HFF-Myc (cell line): ENCODE measurements around the gene SERPINB10.

ENCODE experiments used
- DNase-seq: peaks from one replicate; pipeline ENCODE4 v3.0.0-alpha.2; 2011; ENCODE audit warnings: low read depth; ENCODE audit errors: extremely low read depth
- H3K4me3 ChIP-seq: replicated peaks from 2 replicates; pipeline ENCODE4 v1.5.1; 2011; ENCODE audit warnings: low read depth, mild to moderate bottlenecking, control low read depth, low read length
- TF ChIP-seq, protein P1 (sequence below): IDR thresholded peaks from 2 replicates; pipeline ENCODE4 v1.5.1; 2012; ENCODE audit warnings: mild to moderate bottlenecking, low read depth, low read length, control low read depth; ENCODE audit errors: missing control alignments

Gene SERPINB10

DNA sequence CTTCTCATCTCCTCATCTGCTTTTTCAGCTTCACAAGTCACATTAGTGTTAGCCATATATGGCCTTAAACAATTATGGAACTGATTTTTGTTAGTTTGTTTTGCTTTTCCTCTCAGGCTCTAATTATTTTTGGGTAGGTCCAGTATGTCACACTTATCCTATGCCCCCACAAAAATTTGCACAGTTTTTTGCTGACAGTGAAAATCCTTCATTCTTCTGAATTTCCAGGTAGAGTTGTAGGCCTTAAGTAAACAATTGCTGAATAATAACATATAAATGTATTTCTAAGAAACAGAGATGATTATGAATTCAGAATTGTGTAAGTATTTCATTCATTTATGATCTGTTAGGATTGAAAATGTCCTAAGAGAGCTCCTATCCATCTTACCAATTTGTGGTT lies 8.6 kb upstream of the SERPINB10 start:
- TF ChIP-seq, protein P1, sequence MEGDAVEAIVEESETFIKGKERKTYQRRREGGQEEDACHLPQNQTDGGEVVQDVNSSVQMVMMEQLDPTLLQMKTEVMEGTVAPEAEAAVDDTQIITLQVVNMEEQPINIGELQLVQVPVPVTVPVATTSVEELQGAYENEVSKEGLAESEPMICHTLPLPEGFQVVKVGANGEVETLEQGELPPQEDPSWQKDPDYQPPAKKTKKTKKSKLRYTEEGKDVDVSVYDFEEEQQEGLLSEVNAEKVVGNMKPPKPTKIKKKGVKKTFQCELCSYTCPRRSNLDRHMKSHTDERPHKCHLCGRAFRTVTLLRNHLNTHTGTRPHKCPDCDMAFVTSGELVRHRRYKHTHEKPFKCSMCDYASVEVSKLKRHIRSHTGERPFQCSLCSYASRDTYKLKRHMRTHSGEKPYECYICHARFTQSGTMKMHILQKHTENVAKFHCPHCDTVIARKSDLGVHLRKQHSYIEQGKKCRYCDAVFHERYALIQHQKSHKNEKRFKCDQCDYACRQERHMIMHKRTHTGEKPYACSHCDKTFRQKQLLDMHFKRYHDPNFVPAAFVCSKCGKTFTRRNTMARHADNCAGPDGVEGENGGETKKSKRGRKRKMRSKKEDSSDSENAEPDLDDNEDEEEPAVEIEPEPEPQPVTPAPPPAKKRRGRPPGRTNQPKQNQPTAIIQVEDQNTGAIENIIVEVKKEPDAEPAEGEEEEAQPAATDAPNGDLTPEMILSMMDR: no peak
- no peak for DNase-seq
- no peak overlapping the region for H3K4me3 ChIP-seq

DNA sequence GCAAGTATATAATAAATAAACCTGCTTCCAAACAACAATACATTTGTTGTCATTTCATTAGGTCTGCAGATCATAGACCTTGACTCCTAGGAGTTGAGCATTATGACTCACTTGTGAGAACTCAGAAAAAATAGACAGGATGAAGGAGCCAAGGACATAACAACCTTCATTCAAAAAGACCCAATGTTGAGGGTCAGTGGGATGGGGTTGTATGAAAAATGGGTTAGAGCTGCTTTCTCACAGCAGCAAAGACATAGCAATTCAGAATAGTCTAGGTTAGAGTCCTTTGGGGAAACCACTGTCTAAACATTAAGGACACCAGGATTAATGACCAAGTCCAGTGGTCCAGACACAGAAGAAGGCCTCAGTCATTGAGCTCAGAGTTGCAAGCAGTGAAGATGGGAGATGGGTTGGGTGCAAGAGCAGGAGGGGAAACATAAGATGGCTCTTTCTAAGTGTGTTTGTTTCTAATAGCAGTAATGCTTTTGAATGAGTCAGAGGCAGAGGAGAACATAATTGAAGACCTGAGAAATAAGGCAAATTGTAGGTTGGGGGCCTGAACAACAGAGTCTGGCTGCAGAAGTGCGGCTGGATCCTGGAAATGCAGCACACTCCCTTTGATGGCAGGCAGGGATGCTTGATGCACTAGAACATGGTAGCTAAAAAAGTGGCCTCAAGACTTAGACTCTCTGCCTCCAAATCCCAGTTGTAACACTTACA lies 3.7 kb upstream of the SERPINB10 start:
- no peak overlapping the region for H3K4me3 ChIP-seq
- no peak for DNase-seq
- TF ChIP-seq, protein P1: no peak

DNA sequence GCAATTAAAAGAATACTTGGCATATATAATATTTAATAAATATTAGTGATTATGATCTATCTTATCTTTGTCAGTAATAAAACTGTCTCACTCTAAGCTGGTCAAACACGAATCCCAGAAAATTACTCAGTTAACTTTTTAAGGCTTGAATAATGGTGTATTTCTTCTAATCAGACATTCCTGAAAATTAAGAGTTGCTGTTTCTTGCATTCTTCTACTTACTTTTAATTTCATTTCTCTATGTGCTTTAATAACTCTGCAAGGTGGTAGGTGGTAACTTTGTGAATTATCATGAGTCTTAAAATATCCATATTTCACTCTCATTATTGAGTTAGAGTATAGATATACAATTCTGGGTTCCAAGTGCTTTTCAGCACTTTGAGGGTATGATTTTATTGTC lies 3.1 kb upstream of the SERPINB10 start:
- TF ChIP-seq, protein P1: no peak
- H3K4me3 ChIP-seq: no peak overlapping the region
- no peak for DNase-seq

DNA sequence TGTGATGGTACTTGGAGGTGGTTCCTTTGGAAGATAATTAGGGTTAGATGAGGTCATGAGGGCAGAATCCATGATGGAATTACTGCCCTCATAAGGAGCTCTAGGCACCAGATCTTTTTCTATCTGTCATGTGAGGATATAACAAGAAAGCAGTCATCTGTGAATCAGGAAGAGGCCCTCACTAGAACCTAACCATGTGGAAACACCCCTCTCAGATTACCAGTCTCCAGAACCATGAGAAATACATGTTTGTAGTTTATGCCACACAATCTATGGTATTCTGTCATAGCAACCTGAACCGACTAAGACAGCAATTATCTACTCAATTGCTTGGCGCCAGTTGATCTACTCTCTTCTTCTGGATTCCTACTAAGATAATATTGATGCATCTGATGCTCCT lies 2.4 kb upstream of the SERPINB10 start:
- no peak overlapping the region for H3K4me3 ChIP-seq
- TF ChIP-seq, protein P1: no peak
- no peak for DNase-seq

DNA sequence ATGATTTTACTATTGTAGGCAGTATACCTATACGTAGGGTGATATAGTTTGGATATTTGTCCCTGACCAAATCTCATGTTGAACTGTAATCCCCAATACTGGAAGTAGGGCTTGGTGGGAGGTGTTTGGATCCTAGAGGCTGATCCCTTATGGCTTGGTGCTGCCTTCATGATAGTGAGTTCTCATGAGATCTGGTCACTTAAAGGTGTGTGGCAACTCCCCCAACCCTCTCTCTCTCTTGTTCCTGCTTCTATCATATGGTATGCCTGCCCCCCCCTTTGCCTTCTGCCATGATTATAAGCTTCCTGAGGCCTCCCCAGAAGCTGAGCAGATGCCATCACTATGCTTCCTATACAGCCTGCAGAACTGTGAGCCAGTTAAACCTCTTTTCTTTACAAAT lies 1.7 kb upstream of the SERPINB10 start:
- DNase-seq: no peak
- TF ChIP-seq, protein P1: no peak
- no peak overlapping the region for H3K4me3 ChIP-seq

DNA sequence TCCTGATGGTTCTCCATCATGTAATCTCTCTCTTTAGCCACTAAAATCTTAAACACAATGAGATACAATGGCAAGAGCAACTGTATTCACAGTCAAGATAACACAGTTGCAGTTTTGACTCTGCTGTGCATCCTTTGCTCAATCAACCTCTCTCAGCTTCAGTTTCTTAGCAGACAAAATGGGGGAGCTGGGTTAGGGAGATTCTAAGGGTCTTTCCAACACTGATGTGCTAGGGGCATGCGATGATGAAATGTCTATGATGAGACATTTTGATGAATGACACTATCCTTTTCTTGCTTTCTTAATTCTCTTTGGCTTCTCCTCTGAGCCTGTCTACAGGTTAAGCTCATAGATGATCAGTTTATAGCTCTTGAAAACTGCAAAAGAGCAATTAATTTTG lies 1.1 kb downstream of the SERPINB10 start:
- DNase-seq: no peak
- TF ChIP-seq, protein P1: no peak

DNA sequence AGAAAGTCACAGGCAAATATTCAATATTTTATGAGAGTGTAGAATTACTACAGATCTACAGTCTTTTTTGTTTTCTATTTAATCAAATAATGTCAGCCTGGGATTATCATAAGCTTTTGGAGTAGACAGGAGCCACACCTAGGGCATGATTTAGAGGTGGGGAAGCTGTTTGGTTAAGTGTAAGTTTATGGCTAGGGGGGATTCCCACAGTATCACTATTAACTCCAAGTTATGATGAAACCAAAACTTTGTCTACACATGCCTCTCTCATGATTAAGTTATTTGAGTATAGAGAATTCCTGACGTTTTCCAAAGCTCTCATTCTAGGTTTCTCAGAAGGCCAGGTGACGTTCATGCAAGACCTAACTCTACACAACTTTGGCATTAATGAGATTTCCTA lies 2.1 kb downstream of the SERPINB10 start:
- DNase-seq: no peak
- TF ChIP-seq, protein P1: no peak

More for the DNA sequence above, 1.1 kb downstream of the SERPINB10 start:
- H3K4me3 ChIP-seq: no peak overlapping the region

More for the DNA sequence above, 2.1 kb downstream of the SERPINB10 start:
- H3K4me3 ChIP-seq: no peak overlapping the region
